Vagina (tissue), 2 donors: ENCODE measurements around the gene CTSL. TPM values are rescaled to one million over a fixed set of nuclear protein-coding genes. Genes with fewer than 3 reads are reported as not detected.

ENCODE experiments used
- DNase-seq, 2 donors: peaks; one replicate each; pipeline ENCODE4 v3.0.0-alpha.2; 2017; ENCODE audit errors: extremely low spot score in 2 of 2
- H3K27ac ChIP-seq: fragments of 200-600 bp; sonication (generic); one replicate; pipeline ENCODE4 v1.5.1; 2019
- H3K27me3 ChIP-seq: fragments of 200-600 bp; sonication (generic); one replicate; pipeline ENCODE4 v1.5.1; 2019
- H3K36me3 ChIP-seq, 2 donors: fragments of 200-600 bp; sonication (generic); one replicate each; pipeline ENCODE4 v1.5.1; 2017 to 2019
- H3K4me1 ChIP-seq: fragments of 200-600 bp; sonication (generic); one replicate; pipeline ENCODE4 v1.5.1; 2019
- H3K4me3 ChIP-seq, 2 donors: fragments of 200-600 bp; sonication (generic); 1 replicate in 1 of 2; 2 replicates in 1 of 2; pipeline ENCODE4 v1.5.1; 2016 to 2019
- H3K9me3 ChIP-seq: fragments of 200-600 bp; sonication (generic); one replicate; pipeline ENCODE4 v1.5.1; 2019
- CTCF ChIP-seq, 3 experiments: fragments of 450-650 bp in 2 of 3; fragments of 200-600 bp in 1 of 3; sonication (generic) in 1 of 3; IDR thresholded peaks; one replicate each; pipeline ENCODE4 v1.5.1; 2017 to 2019; ENCODE audit warnings: antibody characterized with exemption in 3 of 3, mild to moderate bottlenecking in 2 of 3, moderate library complexity in 2 of 3
- POLR2A ChIP-seq, 2 donors: fragments of 450-650 bp; IDR thresholded peaks; one replicate each; pipeline ENCODE4 v1.6.1; 2017; ENCODE audit warnings: antibody characterized with exemption in 2 of 2, mild to moderate bottlenecking in 2 of 2, moderate library complexity in 2 of 2
- POLR2AphosphoS5 ChIP-seq, 2 donors: sonication (generic); formaldehyde crosslinking; IDR thresholded peaks; one replicate each; pipeline ENCODE4 v1.9.0; 2017; ENCODE audit warnings: antibody characterized with exemption in 2 of 2, mild to moderate bottlenecking in 2 of 2, low read depth in 1 of 2; ENCODE audit not compliant: insufficient read depth in 1 of 2
- intact Hi-C: fragments of 100-400 bp; cut with DNase I; formaldehyde crosslinking; loops from one replicate; pipeline ENCODE4 v1.15.1; 2023
- total RNA-seq: library from RNA; depleted of rRNA; stranded (reverse); fragments of >200 nt; gene quantifications from one replicate; pipeline ENCODE4 v1.2.3, GENCODE V29; 2016

CTSL gene
- total RNA-seq, 1 donor from 2014 or later, result 68.0 TPM

- H3K4me1 ChIP-seq, result no peaks in the 10 kb centered on the region
- no peak overlapping the region for H3K27ac ChIP-seq
- intact Hi-C loops, result no loop called here
- no peaks in the 10 kb centered on the region for H3K27me3 ChIP-seq
- H3K36me3 ChIP-seq, result no peaks in the 10 kb centered on the region
- TF ChIP-seq CTCF (IDR thresholded peaks at IDR 0.05), result no peak
- TF ChIP-seq POLR2A (IDR thresholded peaks at IDR 0.05), result no peak
- no peak for TF ChIP-seq POLR2AphosphoS5 (IDR thresholded peaks at IDR 0.05; ENCODE audit: insufficient read depth in 1 of 2, low read depth in 1 of 2)
- H3K4me3 ChIP-seq, result no peak overlapping the region
- H3K9me3 ChIP-seq, result no peaks in the 10 kb centered on the region
- DNase-seq, result peak in 1 of 2 donors; percentile 82
These were observed 19.7 kb upstream of the CTSL start for GRCh38 chr9:87706066-87706739.

- peaks cover 9% of the 10 kb centered on the region for H3K4me1 ChIP-seq
- no peaks in the 10 kb centered on the region for H3K9me3 ChIP-seq
- no peak overlapping the region for H3K27ac ChIP-seq
- H3K27me3 ChIP-seq, result no peaks in the 10 kb centered on the region
- no peak for DNase-seq
- no peak overlapping the region for H3K4me3 ChIP-seq
- no peaks in the 10 kb centered on the region for H3K36me3 ChIP-seq
- intact Hi-C loops, result no loop called here
- TF ChIP-seq POLR2A (IDR thresholded peaks at IDR 0.05), result no peak
- TF ChIP-seq POLR2AphosphoS5 (IDR thresholded peaks at IDR 0.05; ENCODE audit: insufficient read depth in 1 of 2, low read depth in 1 of 2), result no peak
- TF ChIP-seq CTCF (IDR thresholded peaks at IDR 0.05), result no peak
These were observed 18.0 kb upstream of the CTSL start for GRCh38 chr9:87707805-87708506.

GRCh38 chr9:87708546-87708945 lies 17.4 kb upstream of the CTSL start:
- Histone ChIP-seq H3K27ac (no peak overlapping the region), H3K4me1 (peaks cover 12% of the 10 kb centered on the region), H3K27me3 (no peaks in the 10 kb centered on the region), H3K9me3 (no peaks in the 10 kb centered on the region), H3K36me3 (no peaks in the 10 kb centered on the region), H3K4me3 (no peak overlapping the region)
- no peak for DNase-seq
- TF ChIP-seq POLR2A (IDR thresholded peaks at IDR 0.05), result no peak
- TF ChIP-seq POLR2AphosphoS5 (IDR thresholded peaks at IDR 0.05; ENCODE audit: insufficient read depth in 1 of 2, low read depth in 1 of 2), result no peak
- TF ChIP-seq CTCF (IDR thresholded peaks at IDR 0.05), result no peak
- intact Hi-C loops, result no loop called here

GRCh38 chr9:87708986-87709728 lies 16.8 kb upstream of the CTSL start:
- no peak for DNase-seq
- H3K9me3 ChIP-seq, result no peaks in the 10 kb centered on the region
- peaks cover 12% of the 10 kb centered on the region for H3K4me1 ChIP-seq
- H3K36me3 ChIP-seq, result no peaks in the 10 kb centered on the region
- TF ChIP-seq CTCF (IDR thresholded peaks at IDR 0.05) (no peak), POLR2A (IDR thresholded peaks at IDR 0.05) (no peak), POLR2AphosphoS5 (IDR thresholded peaks at IDR 0.05; ENCODE audit: insufficient read depth in 1 of 2, low read depth in 1 of 2) (no peak)
- intact Hi-C loops, result no loop called here
- no peak overlapping the region for H3K4me3 ChIP-seq
- no peak overlapping the region for H3K27ac ChIP-seq
- no peaks in the 10 kb centered on the region for H3K27me3 ChIP-seq
